HepG2 (cell line): ENCODE measurements around the gene KCNQ1OT1. TPM values are rescaled to one million over a fixed set of nuclear protein-coding genes. Genes with fewer than 3 reads are reported as not detected.

Experiments
- ATAC-seq: fragments of 200-7000 bp; cut with Tn5 transposase; 3 replicates; pipeline ENCODE4 v1.9.1; 2020; ENCODE audit warnings: mild to moderate bottlenecking, moderate library complexity
- BruUV-seq: library from RNA; stranded (reverse); fragments of 400-500 nt; replicated peaks from 2 replicates; lab custom pipeline; 2021; lab: Mats Ljungman, UMichigan
- CTCF ChIA-PET: fragments of 300-600 bp; formaldehyde crosslinking; extraction: SDS; loops from one replicate; lab custom pipeline; 2021; ENCODE audit warnings: low total read pairs, inconsistent platforms, low intra/inter-chr PET ratio; lab: Yijun Ruan, JAX
- POLR2A ChIA-PET: fragments of 350-600 bp; sonication (Branson Sonifier 250); formaldehyde crosslinking; loops from one replicate; lab custom pipeline; 2020; ENCODE audit warnings: antibody characterized with exemption, inconsistent platforms; lab: Yijun Ruan, JAX
- DNase-seq: peaks from one replicate; pipeline ENCODE4 v3.0.0-alpha.2; 2015; ENCODE audit warnings: low spot score
- FAIRE-seq: peaks from 3 replicates; lab custom pipeline; 2011; peaks lifted over from hg19 to GRCh38; lab: Jason Lieb, UNC
- H2AFZ ChIP-seq: one replicate; pipeline ENCODE4 v1.6.1; 2011; ENCODE audit warnings: low read length, inconsistent platforms
- H3K27ac ChIP-seq: fragments of 300-600 bp; 3 replicates; pipeline ENCODE4 v1.8.0; 2011; ENCODE audit warnings: mixed run types, mild to moderate bottlenecking, mixed read lengths, low read length, inconsistent platforms; ENCODE audit not compliant: insufficient read depth; ENCODE audit errors: extremely low read length
- H3K27me3 ChIP-seq, 2 experiments: fragments of 200-600 bp in 1 of 2; 2 replicates in 1 of 2; 3 replicates in 1 of 2; pipeline versions ENCODE4 v1.6.0 to v1.8.0; 2011; ENCODE audit warnings: low read length in 2 of 2, mild to moderate bottlenecking in 2 of 2, moderate library complexity in 2 of 2, inconsistent platforms in 1 of 2; ENCODE audit not compliant: insufficient read depth in 2 of 2, control insufficient read depth in 1 of 2
- H3K36me3 ChIP-seq, 2 experiments: fragments of 200-600 bp in 1 of 2; replicated peaks in 1 of 2; 2 replicates in 1 of 2; 3 replicates in 1 of 2; pipeline versions ENCODE4 v1.5.1 to v1.8.0; 2011; ENCODE audit warnings: low read length in 2 of 2, inconsistent platforms in 1 of 2; ENCODE audit not compliant: insufficient read depth in 2 of 2, control insufficient read depth in 1 of 2
- H3K4me1 ChIP-seq: 2 replicates; pipeline ENCODE4 v1.5.1; 2012; ENCODE audit warnings: low read length, inconsistent platforms; ENCODE audit not compliant: insufficient read depth
- H3K4me2 ChIP-seq: 2 replicates; pipeline ENCODE4 v1.6.0; 2011; ENCODE audit warnings: low read depth, low read length, inconsistent platforms
- H3K4me3 ChIP-seq, 3 experiments: fragments of 200-600 bp in 1 of 3; sonication (generic), shearing (Covaris generic) in 1 of 3; replicated peaks in 1 of 3; 2 replicates each; pipeline ENCODE4 v1.5.1; 2011 to 2016; ENCODE audit warnings: low read length in 3 of 3, inconsistent platforms in 2 of 3, low read depth in 2 of 3, mild to moderate bottlenecking in 2 of 3, control low read depth in 1 of 3, mixed read lengths in 1 of 3; ENCODE audit not compliant: insufficient read depth in 1 of 3
- H3K79me2 ChIP-seq: one replicate; pipeline ENCODE4 v1.6.1; 2011; ENCODE audit warnings: low read length, inconsistent platforms; ENCODE audit not compliant: insufficient read depth
- H3K9ac ChIP-seq: 2 replicates; pipeline ENCODE4 v1.6.0; 2011; ENCODE audit warnings: mild to moderate bottlenecking, low read depth, low read length, inconsistent platforms; ENCODE audit not compliant: insufficient read depth
- H3K9me3 ChIP-seq: 2 replicates; pipeline ENCODE4 v1.5.1; 2012; ENCODE audit warnings: mild to moderate bottlenecking, low read length
- H4K20me1 ChIP-seq: 2 replicates; pipeline ENCODE4 v1.6.0; 2011; ENCODE audit warnings: inconsistent platforms, mild to moderate bottlenecking, low read length, moderate library complexity; ENCODE audit not compliant: insufficient read depth
- AGO2 ChIP-seq: fragments of 200-400 bp; formaldehyde crosslinking; optimal IDR thresholded peaks from 2 replicates; pipeline ENCODE3; 2017; ENCODE audit warnings: mild to moderate bottlenecking, low read depth, low read length, moderate library complexity
- POLR2A ChIP-seq, 2 experiments: IDR thresholded peaks; 2 replicates each; pipeline ENCODE4 v1.6.1; 2011; ENCODE audit warnings: low read depth in 2 of 2, low read length in 2 of 2, mild to moderate bottlenecking in 1 of 2, moderate library complexity in 1 of 2; ENCODE audit not compliant: insufficient read depth in 1 of 2
- POLR2AphosphoS5 ChIP-seq: IDR thresholded peaks from 2 replicates; pipeline ENCODE4 v1.6.1; 2012; ENCODE audit warnings: low read depth, low read length
- POLR2G ChIP-seq: fragments of 200-400 bp; formaldehyde crosslinking; IDR thresholded peaks from 2 replicates; pipeline ENCODE4 v1.6.1; 2018; ENCODE audit warnings: mild to moderate bottlenecking, low read depth, low read length, moderate library complexity
- RBM22 ChIP-seq: fragments of 200-400 bp; formaldehyde crosslinking; optimal IDR thresholded peaks from 2 replicates; pipeline ENCODE3; 2017; ENCODE audit warnings: mild to moderate bottlenecking, low read length, moderate library complexity
- TCF12 ChIP-seq, 2 experiments: fragments of 450-650 bp in 1 of 2; sonication (generic) in 1 of 2; formaldehyde crosslinking in 1 of 2; IDR thresholded peaks; 2 replicates each; pipeline versions ENCODE4 v1.6.1 to v1.8.0; 2017 to 2022; ENCODE audit warnings: antibody characterized with exemption in 1 of 2, mild to moderate bottlenecking in 1 of 2, missing genetic modification reagents in 1 of 2, moderate library complexity in 1 of 2
- ZNF326 ChIP-seq: sonication (generic); formaldehyde crosslinking; IDR thresholded peaks from 2 replicates; pipeline ENCODE4 v1.4.0; 2020; ENCODE audit warnings: missing genetic modification reagents, borderline replicate concordance
- ZNF7 ChIP-seq: IDR thresholded peaks from 2 replicates; pipeline ENCODE4 v1.6.1; 2016; ENCODE audit warnings: missing biosample characterization, missing genetic modification reagents
- WGBS: methylation state at CpG from one replicate; pipeline ENCODE4 v1.1.6; 2017; ENCODE audit warnings: low lambda C conversion rate; 5-methylcytosine and 5-hydroxymethylcytosine counted together
- in situ Hi-C: cut with HindIII; loops from 2 replicates; pipeline ENCODE4 v1.10.0; 2017; ENCODE audit warnings: low pct_unique_long_range_greater_than_20kb; ENCODE audit not compliant: extremely low pct_ligation_motif_present
- intact Hi-C: fragments of 100-400 bp; cut with micrococcal nuclease; formaldehyde crosslinking; loops from one replicate; pipeline ENCODE4 v1.10.0; 2022; ENCODE audit not compliant: unreplicated experiment
- polyA plus RNA-seq, 8 experiments: library from polyadenylated mRNA; depleted of rRNA in 3 of 8; stranded (reverse) in 7 of 8; unstranded in 1 of 8; fragments of >200 nt; fragmentation: Illumina TruSeq in 4 of 8; extraction: Trizol in 4 of 8; gene quantifications; 2 replicates each; pipeline versions ENCODE4 v1.2.1 to v1.2.3, GENCODE V29; 2011 to 2016; ENCODE audit warnings: low read depth in 4 of 8, missing spikeins in 1 of 8, mixed read lengths in 1 of 8; ENCODE audit not compliant: insufficient read depth in 1 of 8
- total RNA-seq, 5 experiments: library from RNA; depleted of rRNA; stranded (reverse); fragments of >200 nt; fragmentation: Illumina TruSeq; extraction: Trizol; gene quantifications; 2 replicates each; pipeline ENCODE4 v1.2.3, GENCODE V29; 2016; ENCODE audit warnings: low read depth in 1 of 5
- TF ChIP-seq, protein P1 (sequence below): IDR thresholded peaks from 2 replicates; pipeline ENCODE4 v1.6.1; 2012; ENCODE audit warnings: low read depth, low read length, improper control_type of control experiment

The KCNQ1OT1 gene
- total and polyA plus RNA-seq, 2 of the 13 experiments (the other 11 are each of a cell fraction or from before 2014, with no cell fraction given), result 1.3 to 18.9 TPM

DNA sequence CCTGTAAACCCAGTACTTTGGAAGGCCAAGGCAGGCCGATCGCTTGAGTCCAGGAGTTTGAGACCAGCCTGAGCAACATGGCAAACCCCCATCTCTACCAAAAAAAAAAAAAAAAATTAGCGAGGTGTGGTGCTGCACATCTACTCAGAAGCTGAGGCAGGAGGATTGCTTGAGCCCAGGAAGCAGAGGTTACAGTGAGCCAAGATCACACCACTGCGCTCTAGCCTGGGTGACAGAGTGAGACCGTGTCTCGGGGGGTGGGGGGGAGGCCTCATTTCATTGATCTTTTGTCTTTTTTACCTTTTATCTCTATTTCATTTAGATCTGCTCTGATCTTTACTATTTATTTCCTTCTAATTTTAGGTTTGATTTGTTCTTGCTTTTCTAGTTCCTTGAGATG lies 51.8 kb downstream of the KCNQ1OT1 start:
- Histone ChIP-seq H3K4me3 (no peak overlapping the region), H2AFZ (no peak overlapping the region), H3K4me1 (no peaks in the 10 kb centered on the region), H3K36me3 (no peaks in the 10 kb centered on the region), H3K4me2 (no peak overlapping the region), H4K20me1 (no peaks in the 10 kb centered on the region), H3K27ac (no peak overlapping the region), H3K27me3 (no peaks in the 10 kb centered on the region), H3K79me2 (no peaks in the 10 kb centered on the region), H3K9me3 (peaks cover 100% of the 10 kb centered on the region), H3K9ac (no peak overlapping the region)
- BruUV-seq, result no TSS peak
- FAIRE-seq, result no peak
- DNase-seq, result no peak
- in situ Hi-C loops, result no loop called here
- TF ChIP-seq POLR2A (IDR thresholded peaks at IDR 0.05; ENCODE audit: insufficient read depth in 1 of 2, low read depth in 2 of 2, low read length in 2 of 2) (peak in 1 of 2 experiments; percentile 30; a peak in 1 of 4 replicates), ZNF7 (CRISPR knock-in tag) (no peak), RBM22 (peak; percentile 50), POLR2G (peak; percentile 69), POLR2AphosphoS5 (peak; percentile 31; the same call in 1 of the 2 replicates), AGO2 (peak; percentile 60)
- 95% methylated on average over 6 of the region's 6 CpGs for WGBS
- intact Hi-C loops, result no loop called here
- POLR2A ChIA-PET, result no interaction called here
- CTCF ChIA-PET, result no interaction called here
- no peak for ATAC-seq

DNA sequence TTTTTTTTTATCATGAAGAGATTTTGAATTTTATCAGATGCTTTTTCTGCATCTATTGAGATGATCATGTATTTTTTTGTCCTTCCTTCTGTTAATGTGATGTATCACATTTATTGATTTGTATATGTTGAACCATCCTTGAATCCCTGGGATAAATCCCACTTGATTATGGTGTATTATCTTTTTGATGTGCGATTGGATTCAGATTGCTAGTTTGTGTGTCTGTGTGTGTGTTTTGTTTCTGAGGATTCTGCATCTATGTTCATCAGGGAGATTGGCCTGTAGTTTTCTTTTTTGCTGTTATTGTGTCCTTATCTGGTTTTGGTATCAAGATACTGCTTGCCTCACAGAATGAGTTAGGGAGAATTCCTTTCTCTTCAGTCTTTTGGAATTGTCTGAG lies 52.6 kb downstream of the KCNQ1OT1 start:
- DNase-seq (no peak), FAIRE-seq (no peak)
- intact Hi-C loops, result no loop called here
- no peak overlapping the region for H3K9ac ChIP-seq
- H3K79me2 ChIP-seq, result no peaks in the 10 kb centered on the region
- no peaks in the 10 kb centered on the region for H3K27me3 ChIP-seq
- TF ChIP-seq TCF12 (IDR thresholded peaks at IDR 0.05) (no peak), TCF12 (CRISPR knock-in tag; IDR thresholded peaks at IDR 0.05) (no peak), ZNF326 (peak; percentile 33; the same call in 1 of the 2 replicates), RBM22 (peak; percentile 79)
- TF ChIP-seq, protein P1, sequence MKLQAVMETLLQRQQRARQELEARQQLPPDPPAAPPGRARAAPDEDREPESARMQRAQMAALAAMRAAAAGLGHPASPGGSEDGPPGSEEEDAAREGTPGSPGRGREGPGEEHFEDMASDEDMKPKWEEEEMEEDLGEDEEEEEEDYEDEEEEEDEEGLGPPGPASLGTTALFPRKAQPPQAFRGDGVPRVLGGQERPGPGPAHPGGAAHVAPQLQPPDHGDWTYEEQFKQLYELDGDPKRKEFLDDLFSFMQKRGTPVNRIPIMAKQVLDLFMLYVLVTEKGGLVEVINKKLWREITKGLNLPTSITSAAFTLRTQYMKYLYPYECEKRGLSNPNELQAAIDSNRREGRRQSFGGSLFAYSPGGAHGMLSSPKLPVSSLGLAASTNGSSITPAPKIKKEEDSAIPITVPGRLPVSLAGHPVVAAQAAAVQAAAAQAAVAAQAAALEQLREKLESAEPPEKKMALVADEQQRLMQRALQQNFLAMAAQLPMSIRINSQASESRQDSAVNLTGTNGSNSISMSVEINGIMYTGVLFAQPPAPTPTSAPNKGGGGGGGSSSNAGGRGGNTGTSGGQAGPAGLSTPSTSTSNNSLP, result 0 out of 2 replicates have a peak, but pooled peaks have one; percentile 62
- TF ChIP-seq, all 625 proteins: peak for 3
- H4K20me1 ChIP-seq, result no peaks in the 10 kb centered on the region
- no peaks in the 10 kb centered on the region for H3K4me1 ChIP-seq
- ChIA-PET CTCF (no interaction called here), POLR2A (no interaction called here)
- peaks cover 100% of the 10 kb centered on the region for H3K9me3 ChIP-seq
- no TSS peak for BruUV-seq
- ATAC-seq, result no peak
- no peak overlapping the region for H2AFZ ChIP-seq
- no peak overlapping the region for H3K27ac ChIP-seq
- no peak overlapping the region for H3K4me2 ChIP-seq
- no peak overlapping the region for H3K4me3 ChIP-seq
- 95% methylated on average over 1 of the region's 1 CpG for WGBS
- in situ Hi-C loops, result no loop called here
- H3K36me3 ChIP-seq, result no peaks in the 10 kb centered on the region
